Fibroblast of pulmonary artery (primary cell): Measurements from ENCODE around the gene MLLT10.

Experiments
- DNase-seq: peaks from one replicate; pipeline ENCODE4 v3.0.0-alpha.2; 2010; ENCODE audit warnings: low read depth
- H3K4me3 ChIP-seq: replicated peaks from 2 replicates; pipeline ENCODE4 v1.5.1; 2011; ENCODE audit warnings: low read depth, mild to moderate bottlenecking, control low read depth, low read length, moderate library complexity
- TF ChIP-seq, protein P1 (sequence below): IDR thresholded peaks from 2 replicates; pipeline ENCODE4 v1.5.1; 2011; ENCODE audit warnings: mild to moderate bottlenecking, control low read depth, low read length, inconsistent platforms; ENCODE audit errors: missing control alignments

The MLLT10 gene

DNA sequence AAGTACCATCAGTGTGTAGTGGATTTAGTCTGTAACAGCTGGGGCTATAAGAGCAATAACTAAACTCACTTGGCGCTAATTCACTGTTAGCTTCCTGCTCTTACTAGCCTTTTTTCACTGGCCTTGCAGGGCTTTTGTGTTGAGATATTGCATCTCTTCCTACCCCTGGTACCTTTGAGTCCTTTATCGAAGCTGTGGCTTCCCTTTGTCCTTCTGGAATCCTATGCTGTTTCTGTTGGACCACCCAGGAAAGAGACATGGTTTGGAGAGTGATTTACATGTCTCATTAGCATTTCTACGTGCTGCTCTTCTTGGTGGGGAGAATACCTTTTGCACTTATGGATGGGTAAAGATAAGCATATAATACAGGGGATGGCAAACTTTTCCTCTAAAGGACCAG, 103.8 kb downstream of the MLLT10 start:
- no peak overlapping the region for H3K4me3 ChIP-seq
- no peak for DNase-seq
- TF ChIP-seq, protein P1, sequence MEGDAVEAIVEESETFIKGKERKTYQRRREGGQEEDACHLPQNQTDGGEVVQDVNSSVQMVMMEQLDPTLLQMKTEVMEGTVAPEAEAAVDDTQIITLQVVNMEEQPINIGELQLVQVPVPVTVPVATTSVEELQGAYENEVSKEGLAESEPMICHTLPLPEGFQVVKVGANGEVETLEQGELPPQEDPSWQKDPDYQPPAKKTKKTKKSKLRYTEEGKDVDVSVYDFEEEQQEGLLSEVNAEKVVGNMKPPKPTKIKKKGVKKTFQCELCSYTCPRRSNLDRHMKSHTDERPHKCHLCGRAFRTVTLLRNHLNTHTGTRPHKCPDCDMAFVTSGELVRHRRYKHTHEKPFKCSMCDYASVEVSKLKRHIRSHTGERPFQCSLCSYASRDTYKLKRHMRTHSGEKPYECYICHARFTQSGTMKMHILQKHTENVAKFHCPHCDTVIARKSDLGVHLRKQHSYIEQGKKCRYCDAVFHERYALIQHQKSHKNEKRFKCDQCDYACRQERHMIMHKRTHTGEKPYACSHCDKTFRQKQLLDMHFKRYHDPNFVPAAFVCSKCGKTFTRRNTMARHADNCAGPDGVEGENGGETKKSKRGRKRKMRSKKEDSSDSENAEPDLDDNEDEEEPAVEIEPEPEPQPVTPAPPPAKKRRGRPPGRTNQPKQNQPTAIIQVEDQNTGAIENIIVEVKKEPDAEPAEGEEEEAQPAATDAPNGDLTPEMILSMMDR, result no peak

DNA sequence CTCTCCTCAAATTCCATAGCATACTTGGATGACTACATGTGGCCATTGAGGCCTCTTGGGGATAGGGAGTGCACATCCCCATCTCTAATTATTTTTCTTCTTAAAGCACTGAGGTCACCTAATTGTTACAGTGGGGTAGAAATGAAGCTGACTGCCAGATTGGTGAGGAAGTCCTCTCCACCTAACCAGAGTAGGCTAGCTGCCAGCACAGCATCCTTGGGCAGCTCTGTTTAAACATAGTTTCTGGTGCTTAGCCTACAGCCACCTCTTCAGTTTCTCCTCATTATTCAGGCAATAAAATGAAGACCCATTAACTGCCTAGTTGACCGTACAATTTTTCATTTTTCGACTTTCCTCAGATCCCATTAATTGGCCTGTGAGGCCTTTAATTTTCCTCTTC, 104.6 kb downstream of the MLLT10 start:
- TF ChIP-seq, protein P1, result no peak
- H3K4me3 ChIP-seq, result no peak overlapping the region
- no peak for DNase-seq

DNA sequence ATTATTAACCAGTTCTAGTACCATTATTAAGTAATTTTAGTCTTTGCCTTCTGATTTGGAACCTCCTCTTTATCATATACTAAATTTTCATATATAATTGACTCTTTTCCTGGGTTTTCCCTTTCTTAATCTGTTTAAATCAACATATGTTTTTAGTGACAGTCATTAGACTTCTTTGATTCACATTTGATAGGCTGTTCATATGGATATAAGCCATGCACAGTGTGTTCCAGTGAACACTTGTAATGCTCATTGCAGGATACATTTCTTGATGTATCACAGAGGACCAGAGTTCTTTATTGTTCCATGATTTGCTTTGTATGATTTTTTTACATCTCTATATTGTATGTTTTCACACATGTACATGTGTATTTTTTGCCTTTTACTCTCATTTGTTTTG, 114.0 kb downstream of the MLLT10 start:
- DNase-seq, result no peak
- TF ChIP-seq, protein P1, result no peak
- H3K4me3 ChIP-seq, result no peak overlapping the region

DNA sequence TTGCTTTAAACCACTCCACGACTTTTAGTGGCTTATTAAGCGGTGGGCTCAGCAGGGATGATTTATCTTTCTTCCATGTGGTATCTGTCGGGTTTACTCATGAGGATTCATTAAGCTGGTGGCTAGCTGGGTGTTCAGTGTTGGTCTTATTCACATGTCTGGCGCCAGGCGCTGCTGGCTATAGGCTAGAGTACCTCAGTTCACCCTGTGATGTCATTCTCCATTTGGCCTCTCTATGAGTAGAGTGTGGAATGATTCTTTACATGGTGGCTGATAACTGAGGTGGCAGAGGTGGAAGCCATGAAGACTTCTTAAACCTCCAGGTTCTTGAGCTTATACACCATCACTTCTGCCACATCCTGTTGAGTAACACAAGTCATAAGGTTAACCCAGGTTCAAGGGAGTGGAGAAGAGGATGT, 115.4 kb downstream of the MLLT10 start:
- no peak overlapping the region for H3K4me3 ChIP-seq
- DNase-seq, result no peak
- TF ChIP-seq, protein P1, result no peak

DNA sequence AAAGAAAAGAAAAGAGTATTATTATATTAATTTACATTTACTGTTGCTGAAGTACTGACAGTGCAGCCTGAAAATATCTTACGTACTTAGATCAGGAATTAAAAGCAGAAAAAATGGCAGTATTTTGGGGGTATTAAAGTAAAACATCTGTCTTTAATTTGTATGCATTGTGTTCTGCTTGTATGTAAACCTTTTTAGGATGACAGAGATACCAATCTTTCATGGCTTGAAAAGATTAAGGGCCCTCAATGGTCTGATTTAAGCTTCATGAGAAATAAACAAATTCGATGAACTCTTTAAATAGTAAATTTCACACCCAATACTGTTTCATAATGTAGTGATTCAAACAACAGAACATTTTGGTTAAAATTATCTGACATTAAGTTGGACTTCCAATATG, 116.3 kb downstream of the MLLT10 start:
- DNase-seq, result no peak
- no peak overlapping the region for H3K4me3 ChIP-seq
- TF ChIP-seq, protein P1, result no peak

DNA sequence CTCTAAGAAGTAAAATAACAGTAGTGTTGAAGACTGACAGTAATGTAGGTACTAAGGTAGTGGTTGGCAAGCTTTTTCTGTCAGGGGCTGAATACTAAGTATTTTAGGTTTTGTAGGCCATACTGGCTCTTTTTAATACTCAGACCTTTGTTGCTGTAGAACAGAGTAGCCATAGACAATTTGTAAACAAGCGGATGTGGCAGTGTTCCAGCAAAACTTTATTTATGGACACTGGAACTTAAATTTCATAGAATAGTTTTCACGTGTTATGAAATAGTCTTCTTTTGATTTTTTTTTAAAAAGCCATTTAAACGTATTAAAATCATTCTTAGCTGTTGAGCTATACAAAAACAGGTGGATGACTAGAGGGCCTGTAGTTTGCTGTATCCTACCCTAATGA, 121.2 kb downstream of the MLLT10 start:
- no peak for DNase-seq
- no peak overlapping the region for H3K4me3 ChIP-seq
- TF ChIP-seq, protein P1, result no peak

DNA sequence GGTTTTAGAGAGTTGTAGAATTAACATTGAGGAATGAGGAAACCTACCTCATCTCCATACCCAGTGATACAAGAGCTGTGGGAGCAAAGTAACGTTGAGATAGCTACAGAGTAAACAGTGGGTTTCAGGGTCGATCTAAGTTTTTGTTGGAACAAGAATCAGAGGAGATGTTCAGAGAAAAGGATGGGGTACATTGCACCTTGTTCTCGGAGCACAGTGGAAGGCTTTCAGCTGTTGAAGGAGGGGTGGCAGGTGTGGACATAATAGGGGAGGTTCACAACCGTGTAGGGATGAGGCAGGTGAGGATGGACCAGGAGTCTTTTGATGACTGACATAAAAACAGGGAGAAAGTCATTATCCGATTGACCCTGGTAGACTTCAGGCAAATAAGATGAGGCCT, 121.7 kb downstream of the MLLT10 start:
- H3K4me3 ChIP-seq, result no peak overlapping the region
- no peak for DNase-seq
- TF ChIP-seq, protein P1, result no peak
